HG03280 (cell line): ENCODE results near the gene PGGHG.
A peak's percentile ranks its signal among the peaks of the same experiment; 100 is the strongest.

Experiments used
- ATAC-seq: cut with Tn5 transposase; IDR thresholded peaks from one replicate; pipeline ENCODE4 v1.9.1; 2021; ENCODE audit warnings: mild to moderate bottlenecking, moderate library complexity; ENCODE audit not compliant: unreplicated experiment

PGGHG gene

DNA sequence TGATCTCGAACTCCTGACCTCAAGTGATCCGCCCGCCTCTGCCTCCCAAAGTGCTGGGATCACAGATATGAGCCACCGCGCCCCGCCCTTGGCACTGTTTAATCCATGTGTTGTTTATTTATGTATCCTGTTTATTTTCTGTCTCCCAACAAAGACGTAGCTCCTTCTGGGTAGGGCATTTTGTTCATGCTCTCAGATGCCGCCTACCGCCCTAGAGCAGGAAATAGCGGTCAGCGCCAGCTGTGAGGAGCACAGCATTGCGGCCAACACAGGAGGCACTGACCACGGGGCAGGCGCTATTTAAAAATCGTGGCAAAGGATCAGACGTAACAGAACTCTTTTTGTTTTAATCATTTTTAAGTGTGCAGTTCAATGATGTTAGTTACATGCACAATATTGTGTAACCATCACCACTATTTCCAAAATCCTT lies 20.2 kb upstream of the PGGHG start:
- ATAC-seq = peak; percentile 43

GRCh38 chr11:269146-269890 lies 19.6 kb upstream of the PGGHG start:
- ATAC-seq = peak; percentile 70

DNA sequence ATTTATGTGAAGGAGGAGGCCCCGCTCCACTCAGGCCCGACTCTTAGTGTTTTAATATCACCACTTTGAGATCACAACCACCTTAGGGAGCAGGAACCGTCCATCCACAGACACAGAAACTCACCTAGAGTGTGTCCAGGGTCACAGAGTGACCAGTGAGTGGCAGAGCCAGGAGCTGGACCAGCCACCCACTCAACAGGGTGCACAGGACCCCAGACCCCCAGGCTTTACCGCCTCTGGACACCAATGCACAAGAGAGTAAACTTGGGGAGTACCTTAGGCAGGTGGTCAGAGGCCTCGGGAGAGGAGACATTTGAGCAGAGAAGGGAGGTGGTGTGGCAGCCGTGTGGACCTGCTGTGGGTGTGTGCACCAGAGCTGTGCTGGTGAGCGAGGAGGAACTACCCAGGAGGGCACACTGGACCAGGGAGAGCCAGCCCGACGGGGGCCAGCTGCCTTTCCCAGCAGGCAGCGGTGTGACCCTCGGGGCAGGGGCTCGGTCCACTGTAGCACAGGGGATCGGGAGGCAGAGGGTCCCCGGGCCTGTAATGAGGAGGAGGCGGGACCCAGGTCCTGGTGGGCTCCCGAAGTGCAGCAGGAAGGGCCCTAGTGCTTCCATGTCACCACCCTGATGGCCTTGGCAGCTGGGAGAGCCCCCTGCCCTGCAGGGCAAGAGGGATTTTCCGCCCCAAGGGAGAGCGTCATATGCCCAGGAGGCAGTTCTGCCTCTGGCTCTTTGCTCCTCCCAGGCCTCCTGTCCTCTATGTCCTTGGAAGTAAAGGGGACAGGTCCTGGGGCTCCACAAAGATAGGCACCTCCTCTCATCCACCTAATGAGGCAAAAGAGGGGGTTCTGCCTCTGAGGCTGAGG lies 18.2 kb upstream of the PGGHG start:
- no peak for ATAC-seq

DNA sequence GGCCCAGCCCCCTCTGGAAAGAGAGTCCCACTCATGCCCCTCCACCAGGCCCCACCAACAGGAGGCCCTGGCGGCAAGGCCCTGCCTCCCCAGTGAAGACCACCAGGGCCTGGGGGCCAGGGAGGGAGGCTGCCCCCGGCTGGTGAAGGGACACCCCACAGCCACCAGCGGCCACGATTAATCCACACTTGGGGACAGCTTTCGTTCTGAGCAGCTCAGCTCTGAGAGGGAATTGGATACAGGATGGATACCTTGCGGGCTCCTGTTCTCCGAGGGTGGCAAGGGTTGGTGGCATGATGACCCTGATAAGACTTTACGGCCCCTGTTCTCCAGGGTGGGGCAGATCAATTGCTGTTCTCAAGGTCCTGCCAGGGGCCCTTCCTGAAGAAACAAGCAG lies 17.6 kb upstream of the PGGHG start:
- no peak for ATAC-seq

GRCh38 chr11:272195-272930 lies 16.6 kb upstream of the PGGHG start:
- no peak for ATAC-seq

- ATAC-seq = no peak
Measured at GRCh38 chr11:272931-273198, 16.1 kb upstream of the PGGHG start.

DNA sequence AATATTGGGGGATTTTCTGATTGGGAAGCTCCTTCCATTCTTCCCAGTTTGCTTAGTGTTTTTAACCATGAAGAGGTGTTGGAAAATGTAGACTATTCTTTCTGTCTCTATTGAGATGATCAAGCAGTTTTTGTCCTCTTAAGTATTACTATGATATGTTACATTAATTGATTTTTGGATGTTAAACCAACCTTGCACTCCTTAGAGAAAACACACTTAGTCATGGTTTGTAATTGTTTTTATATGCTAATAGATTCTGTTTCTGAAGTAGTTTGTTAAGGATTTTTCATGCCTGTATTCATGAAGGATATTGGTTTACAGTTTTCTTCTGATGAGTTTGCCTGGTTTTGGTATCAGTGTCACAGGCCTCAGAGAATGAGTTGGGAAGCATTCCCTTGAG lies 12.7 kb upstream of the PGGHG start:
- ATAC-seq = no peak

DNA sequence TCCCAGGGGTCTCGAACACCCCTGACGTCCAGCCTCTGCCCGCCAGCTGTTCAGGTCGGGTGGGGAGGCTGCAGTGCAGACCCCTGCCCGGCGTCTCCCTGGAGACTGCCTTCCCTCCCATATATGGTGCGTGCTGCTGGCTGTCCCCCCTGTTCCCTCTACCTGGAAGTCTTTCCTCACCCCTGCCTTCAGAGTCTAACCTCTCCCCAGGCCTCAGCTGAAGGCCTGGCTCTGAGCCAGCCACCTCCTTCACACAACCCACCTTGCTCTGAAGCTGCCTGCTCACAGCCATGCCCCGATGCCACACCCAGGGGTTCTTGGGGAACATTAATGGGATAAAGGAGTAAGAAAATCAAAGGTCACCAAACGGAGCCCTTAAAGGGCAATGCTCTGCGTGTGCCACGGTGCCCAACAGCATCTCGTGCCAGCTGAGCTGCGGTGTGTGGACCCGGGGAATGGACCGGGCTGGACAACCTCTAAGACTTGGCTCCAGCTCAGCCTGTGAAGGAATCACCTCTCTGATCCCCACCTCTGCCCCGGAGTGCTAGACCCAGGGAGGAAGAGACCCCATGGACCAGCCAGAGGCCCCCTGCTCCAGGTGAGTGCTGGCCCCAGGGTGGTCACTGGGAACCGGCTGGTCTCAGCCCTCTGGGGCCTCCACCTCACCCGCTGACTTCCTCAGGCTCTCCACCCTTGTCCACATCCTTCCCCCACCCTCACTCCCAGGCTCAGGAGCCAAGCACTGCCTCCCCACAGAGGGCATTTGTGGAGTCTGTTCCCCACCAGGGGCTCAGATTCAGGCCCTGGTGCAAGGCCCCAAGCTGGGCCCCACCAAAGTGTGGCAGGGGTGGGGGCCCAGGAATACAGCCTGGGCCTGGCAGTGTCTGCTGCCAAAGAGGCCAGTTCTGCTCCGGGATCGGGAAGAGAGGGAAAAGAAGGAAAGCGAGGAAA lies 10.7 kb upstream of the PGGHG start, which contains the start of gene NLRP6:
Gene NLRP6 (plus strand): TSS at position 407 of the 951 bp plus-strand sequence. CDS start 163 bp downstream, at position 570.
- no peak for ATAC-seq

DNA sequence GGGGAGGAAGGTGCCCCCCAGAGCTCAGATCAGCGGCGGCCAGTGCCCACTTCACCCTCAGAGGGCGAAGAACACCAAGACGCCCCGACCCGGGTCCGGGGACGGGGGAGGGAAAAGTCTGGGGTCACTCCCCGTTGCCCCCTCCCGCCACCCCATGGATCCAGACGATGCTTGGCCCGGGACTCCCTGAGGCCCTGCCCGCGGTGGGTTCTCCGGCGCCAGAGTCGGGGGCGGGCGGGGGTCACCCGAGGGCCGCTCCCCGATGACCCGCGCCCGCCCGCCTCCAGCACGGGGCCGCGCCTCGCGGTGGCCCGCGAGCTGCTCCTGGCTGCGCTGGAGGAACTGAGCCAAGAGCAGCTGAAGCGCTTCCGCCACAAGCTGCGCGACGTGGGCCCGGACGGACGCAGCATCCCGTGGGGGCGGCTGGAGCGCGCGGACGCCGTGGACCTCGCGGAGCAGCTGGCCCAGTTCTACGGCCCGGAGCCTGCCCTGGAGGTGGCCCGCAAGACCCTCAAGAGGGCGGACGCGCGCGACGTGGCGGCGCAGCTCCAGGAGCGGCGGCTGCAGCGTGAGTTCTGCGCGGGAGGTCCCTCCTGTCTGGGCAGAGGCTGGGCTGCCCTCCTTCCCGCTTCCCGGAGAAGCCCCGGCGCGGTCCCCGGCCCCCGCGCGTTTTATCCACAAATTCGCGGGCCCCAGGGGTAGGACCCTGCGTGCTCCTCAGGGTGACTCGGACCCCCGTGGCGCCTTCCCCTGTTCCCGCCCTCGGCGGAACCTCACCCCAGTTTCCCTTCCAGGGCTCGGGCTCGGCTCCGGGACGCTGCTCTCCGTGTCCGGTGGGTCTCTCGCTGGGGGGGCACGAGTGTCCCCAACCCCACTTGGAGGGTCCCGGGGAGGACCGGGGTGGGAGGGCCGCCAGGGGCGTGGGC lies 9.6 kb upstream of the PGGHG start:
- no peak for ATAC-seq

GRCh38 chr11:279966-280705 lies 8.8 kb upstream of the PGGHG start:
- ATAC-seq = no peak

GRCh38 chr11:280706-281485 lies 8.0 kb upstream of the PGGHG start:
- ATAC-seq = no peak

GRCh38 chr11:281486-282161 lies 7.3 kb upstream of the PGGHG start:
- ATAC-seq = no peak

- no peak for ATAC-seq
Measured at GRCh38 chr11:282171-282570, 6.8 kb upstream of the PGGHG start.

DNA sequence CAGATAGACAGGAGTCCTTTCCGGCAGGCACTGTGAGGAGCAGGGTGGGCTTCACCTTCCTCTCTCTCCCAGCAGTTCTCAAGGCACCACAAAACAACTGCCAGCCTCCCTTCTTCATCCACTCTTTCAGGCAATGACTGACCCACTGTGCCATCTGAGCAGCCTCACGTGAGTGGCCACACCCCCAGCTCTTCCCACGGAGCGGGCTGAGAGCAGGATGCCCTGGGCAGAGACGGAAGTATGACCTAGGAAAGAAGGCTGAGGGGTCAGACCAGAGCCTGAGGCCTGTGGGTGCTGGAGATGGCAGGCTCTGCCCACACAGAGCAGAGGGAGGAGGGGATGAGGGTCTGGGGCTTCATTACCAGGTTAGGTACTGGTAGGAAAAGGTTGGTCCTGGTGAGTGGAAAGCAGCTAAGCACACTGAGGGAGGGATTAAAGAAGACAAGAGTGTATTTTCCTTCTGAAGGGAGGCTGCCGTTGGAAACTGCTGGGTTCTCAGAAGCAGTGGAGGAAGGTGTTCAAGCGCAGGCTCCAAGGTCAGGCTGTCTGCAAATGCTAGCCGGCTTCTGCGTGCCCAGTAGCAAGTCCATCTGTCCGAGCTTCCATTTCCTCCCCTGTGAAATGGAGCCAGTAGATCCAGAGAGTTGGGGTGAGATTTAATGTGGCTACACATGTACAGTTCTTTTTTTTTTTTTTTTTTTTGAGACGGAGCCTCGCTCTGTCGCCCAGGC lies 6.1 kb upstream of the PGGHG start:
- ATAC-seq = no peak

DNA sequence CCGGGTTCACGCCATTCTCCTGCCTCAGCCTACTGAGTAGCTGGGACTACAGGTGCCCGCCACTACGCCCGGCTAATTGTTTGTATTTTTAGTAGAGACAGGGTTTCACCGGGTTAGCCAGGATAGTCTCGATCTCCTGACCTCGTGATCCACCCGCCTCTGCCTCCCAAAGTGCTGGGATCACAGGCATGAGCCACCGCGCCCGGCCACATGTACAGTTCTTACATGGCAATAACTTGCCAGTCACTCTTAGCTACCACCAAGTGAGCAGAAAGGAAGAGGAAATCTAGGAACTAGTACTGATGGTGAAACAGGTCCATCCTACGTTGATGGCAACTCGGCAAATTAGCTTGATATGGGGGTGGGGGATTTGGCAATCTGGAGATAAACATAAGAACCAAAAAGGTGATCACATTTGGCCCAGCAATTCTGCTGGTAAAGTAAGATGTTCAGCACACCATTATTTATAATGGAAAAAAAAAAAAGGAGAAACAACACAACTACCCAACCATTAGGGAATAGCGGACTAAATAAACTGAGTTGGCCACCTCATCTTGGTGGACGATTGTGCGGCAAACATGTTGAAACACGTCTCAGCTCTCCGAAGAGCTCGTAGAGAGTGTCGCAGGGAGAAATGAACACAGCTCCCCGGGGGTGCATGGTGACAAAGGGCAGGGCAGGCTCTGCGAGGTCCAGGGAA lies 5.4 kb upstream of the PGGHG start:
- no peak for ATAC-seq
